ENCODE measurements around the gene SNX1. TPM values are rescaled to one million over a fixed set of nuclear protein-coding genes. Genes with fewer than 3 reads are reported as not detected.
A peak's percentile ranks its signal among the peaks of the same experiment; 100 is the strongest.

Gene SNX1
- total and polyA plus RNA-seq, 2 donors (not counting 3 experiments of a cell fraction or from before 2014, with no cell fraction given) = 56.0 to 113 TPM

GRCh38 chr15:64111679-64112050, 15.9 kb downstream of the SNX1 start:
- dilution Hi-C loops (cut with MboI; ENCODE audit: extremely low pct_ligation_motif_present, low sequenced_read_pairs) = no loop called here
- POLR2A ChIA-PET = no interaction called here
- FAIRE-seq = peak; percentile 24

More at GRCh38 chr15:64111679-64112050, 15.9 kb downstream of the SNX1 start:
- intact Hi-C loops (cut with micrococcal nuclease) = no loop called here
- no peak overlapping the region for H3K4me2 ChIP-seq (ENCODE audit: insufficient read depth, low read length)
- no TSS peak for BruUV-seq (replicated peaks)
- H3K36me3 ChIP-seq (ENCODE audit: control insufficient read depth in 2 of 2, extremely low read depth in 1 of 2, insufficient read depth in 2 of 2, low read length in 2 of 2) = peaks cover 9 to 27% of the 10 kb centered on the region in 2 experiments
- CTCF ChIA-PET = interaction anchor here (1.6 to 1.9 kb wide), 2 partner anchors 18 to 42 kb away, joined by 4 to 8 read pairs; partner anchors contain the start of gene CIAO2A
- peaks cover 3% of the 10 kb centered on the region for H3K9me1 ChIP-seq (replicated peaks; ENCODE audit: control insufficient read depth, extremely low read depth, insufficient read depth, low read length)
- no peaks in the 10 kb centered on the region for H3K9me3 ChIP-seq (replicated peaks; ENCODE audit: control insufficient read depth, insufficient read depth, low read length)
- no peak for TF ChIP-seq JUN (IDR thresholded peaks at IDR 0.05; ENCODE audit: borderline replicate concordance, insufficient read depth, insufficient read length, low read depth)
- no peak for TF ChIP-seq FOS (IDR thresholded peaks at IDR 0.05; ENCODE audit: borderline replicate concordance, insufficient read depth, low read length)
- no peak for TF ChIP-seq EZH2 (IDR thresholded peaks at IDR 0.05; ENCODE audit: borderline replicate concordance, low read depth, low read length, severe bottlenecking)
- no peak for TF ChIP-seq GATA2 (IDR thresholded peaks at IDR 0.05; ENCODE audit: insufficient read depth, insufficient read length, low read depth, low read length)
- TF ChIP-seq MYC (IDR thresholded peaks at IDR 0.05; ENCODE audit: low read depth, low read length) = no peak
- no peak for TF ChIP-seq POLR2A (IDR thresholded peaks at IDR 0.05; ENCODE audit: low read depth, low read length)
- TF ChIP-seq CTCF (IDR thresholded peaks at IDR 0.05; ENCODE audit: extremely low read depth in 1 of 2, insufficient read depth in 1 of 2, low read depth in 1 of 2, low read length in 2 of 2) = no peak
- no peak for TF ChIP-seq POLR2AphosphoS5 (IDR thresholded peaks at IDR 0.05; ENCODE audit: insufficient read depth, low read depth, low read length)
- TF ChIP-seq, protein P1, sequence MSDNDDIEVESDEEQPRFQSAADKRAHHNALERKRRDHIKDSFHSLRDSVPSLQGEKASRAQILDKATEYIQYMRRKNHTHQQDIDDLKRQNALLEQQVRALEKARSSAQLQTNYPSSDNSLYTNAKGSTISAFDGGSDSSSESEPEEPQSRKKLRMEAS (IDR thresholded peaks at IDR 0.05; ENCODE audit: insufficient read depth, insufficient read length) = no peak
- peaks cover 2% of the 10 kb centered on the region for H4K20me1 ChIP-seq (replicated peaks; ENCODE audit: control insufficient read depth, extremely low read depth, insufficient read depth, low read length)
- H3K27ac ChIP-seq (ENCODE audit: insufficient read depth, low read depth, low read length) = no peak overlapping the region
- no peaks in the 10 kb centered on the region for H3K27me3 ChIP-seq (ENCODE audit: control insufficient read depth in 2 of 2, insufficient read depth in 2 of 2, low read length in 2 of 2)
- peaks cover 47% of the 10 kb centered on the region for H3K79me2 ChIP-seq (ENCODE audit: control insufficient read depth, insufficient read depth, low read length)
- H3K4me1 ChIP-seq (ENCODE audit: control insufficient read depth, extremely low read depth, insufficient read depth, low read length) = peaks cover 15% of the 10 kb centered on the region
- H3K4me3 ChIP-seq (replicated peaks in 1 of 3; ENCODE audit: insufficient read depth in 1 of 3, low read depth in 1 of 3, low read length in 3 of 3) = no peak overlapping the region
- no peak overlapping the region for H2AFZ ChIP-seq (ENCODE audit: low read depth, low read length)
- no peak for DNase-seq (ENCODE audit: low read depth, low spot score)
- H3K9ac ChIP-seq (replicated peaks; ENCODE audit: extremely low read depth, insufficient read depth, low read length) = no peak overlapping the region

Measured in endothelial cell of umbilical vein (primary cell).